ENCODE results near the gene SMG1. TPM values are rescaled to one million over a fixed set of nuclear protein-coding genes. Genes with fewer than 3 reads are reported as not detected.

The SMG1 gene
- total RNA-seq, 2 donors from 2014 or later, result 85.3 to 99.1 TPM

DNA sequence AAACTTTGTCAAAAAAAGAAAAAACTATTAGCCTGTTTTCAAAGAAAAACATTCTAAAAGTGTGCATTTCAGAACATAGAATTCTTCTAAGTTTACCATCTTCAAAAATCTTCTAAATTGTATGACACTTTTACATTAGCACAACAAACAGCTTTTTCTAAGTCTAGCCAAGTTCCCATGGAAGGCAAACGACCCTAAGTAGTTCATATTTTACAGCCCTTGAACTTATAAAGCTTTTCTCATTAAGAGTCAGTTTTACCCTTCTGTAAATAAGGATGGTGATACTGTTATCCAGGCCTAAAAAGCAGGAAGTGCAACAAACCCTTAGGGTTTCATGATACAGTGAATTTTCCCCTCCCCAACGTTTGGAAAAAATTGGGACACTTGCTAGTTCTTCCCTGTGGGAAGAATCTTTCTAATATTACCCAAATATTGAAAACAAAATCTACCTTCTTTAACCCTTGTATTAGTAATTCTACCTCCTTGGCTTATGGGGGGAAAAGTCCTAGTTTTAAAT lies 120.9 kb downstream of the SMG1 start:
- DNase-seq (no peak), ATAC-seq (no peak)
- intact Hi-C loops (cut with DNase I, micrococcal nuclease), result no loop called here

DNA sequence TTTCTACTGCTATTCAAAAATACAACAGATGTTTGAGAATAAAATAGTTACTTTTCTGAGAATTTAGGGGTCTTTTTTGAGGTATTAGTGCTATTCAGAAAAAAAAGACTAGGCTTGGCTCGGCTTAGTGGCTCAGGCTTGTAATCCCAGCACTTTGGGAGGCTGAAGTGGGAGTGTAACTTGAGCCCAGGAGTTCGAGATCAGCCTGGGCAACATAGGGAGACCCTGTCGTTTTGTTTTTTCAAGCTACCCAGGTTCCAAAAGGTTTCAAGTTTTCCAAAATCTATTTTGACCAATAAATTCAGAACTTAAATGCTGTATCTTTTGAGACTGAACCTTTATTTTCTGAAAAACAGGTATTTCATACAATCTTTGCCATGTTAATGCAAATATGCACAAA lies 121.7 kb downstream of the SMG1 start:
- ATAC-seq (no peak), DNase-seq (no peak)
- intact Hi-C loops (cut with DNase I, micrococcal nuclease), result no loop called here

DNA sequence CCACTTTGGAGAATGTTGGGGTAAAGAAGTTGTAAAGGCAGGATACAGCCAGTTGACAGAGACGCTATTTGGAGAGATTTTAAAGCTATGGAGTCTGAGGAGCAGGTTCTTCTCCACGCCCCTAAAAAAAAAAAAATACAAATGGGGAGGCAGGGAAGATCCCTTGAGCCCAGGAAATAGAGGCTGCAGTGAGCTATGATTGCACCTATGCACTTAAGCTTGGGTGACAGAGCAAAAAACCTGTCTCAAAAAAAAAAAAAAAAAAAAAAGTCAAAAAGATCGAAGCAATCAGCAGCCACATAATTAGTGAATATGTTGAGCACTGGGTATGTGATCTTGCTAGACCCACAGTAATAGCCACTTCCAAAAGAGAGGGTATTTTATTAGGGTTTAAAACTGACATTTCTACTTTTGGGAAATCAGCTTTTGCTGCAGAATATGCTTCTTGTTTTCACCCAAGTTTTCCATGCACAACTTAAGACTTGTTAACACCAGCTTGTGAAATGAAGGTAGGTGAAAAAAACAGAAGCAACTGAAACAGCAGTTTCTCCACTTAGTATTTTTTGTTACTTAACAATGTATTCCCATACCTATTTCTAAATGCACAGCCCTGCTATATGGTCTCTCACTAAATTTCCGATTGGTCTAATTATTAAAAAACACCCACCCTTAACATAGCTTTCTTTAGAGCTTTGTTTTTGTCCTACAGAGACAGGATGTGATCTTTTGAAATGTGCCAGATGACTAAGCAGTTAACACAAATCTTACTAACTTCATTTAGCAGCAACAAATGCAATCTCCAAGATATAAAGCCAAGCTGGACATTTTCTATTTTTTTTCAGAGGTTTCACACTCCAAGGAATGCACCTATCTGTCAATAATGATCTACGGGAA lies 122.4 kb downstream of the SMG1 start:
- no peak for DNase-seq
- intact Hi-C loops (cut with DNase I, micrococcal nuclease), result no loop called here
- no peak for ATAC-seq

DNA sequence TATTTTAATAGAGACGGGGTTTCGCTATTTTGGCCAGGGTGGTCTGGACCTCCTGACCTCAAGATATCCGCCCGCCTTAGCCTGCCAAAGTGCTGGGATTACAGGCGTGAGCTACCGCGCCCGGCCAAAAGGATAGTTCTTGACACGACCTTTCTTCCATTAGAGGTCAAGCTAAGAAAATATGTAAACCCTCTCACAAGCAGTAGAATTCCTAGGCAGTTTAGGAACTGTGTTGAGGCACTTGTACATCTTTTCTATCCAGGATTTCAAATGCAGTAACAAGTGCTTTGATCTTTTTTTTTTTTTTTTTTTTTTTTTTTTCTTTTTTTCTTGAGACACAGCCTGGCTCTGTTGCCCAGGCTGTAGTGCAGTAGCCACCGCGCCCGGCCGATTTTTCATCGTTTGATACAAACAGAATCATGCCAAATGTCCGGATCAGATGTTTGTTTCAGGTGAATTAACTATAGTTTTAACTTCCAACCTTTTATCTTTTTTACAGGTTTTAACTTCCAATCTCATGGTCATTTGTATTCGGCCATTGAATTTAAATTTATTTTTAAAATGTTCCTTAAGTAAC lies 123.4 kb downstream of the SMG1 start:
- ATAC-seq (no peak), DNase-seq (peak in 1 of 2 donors; percentile 20)
- intact Hi-C loops (cut with DNase I, micrococcal nuclease), result no loop called here

DNA sequence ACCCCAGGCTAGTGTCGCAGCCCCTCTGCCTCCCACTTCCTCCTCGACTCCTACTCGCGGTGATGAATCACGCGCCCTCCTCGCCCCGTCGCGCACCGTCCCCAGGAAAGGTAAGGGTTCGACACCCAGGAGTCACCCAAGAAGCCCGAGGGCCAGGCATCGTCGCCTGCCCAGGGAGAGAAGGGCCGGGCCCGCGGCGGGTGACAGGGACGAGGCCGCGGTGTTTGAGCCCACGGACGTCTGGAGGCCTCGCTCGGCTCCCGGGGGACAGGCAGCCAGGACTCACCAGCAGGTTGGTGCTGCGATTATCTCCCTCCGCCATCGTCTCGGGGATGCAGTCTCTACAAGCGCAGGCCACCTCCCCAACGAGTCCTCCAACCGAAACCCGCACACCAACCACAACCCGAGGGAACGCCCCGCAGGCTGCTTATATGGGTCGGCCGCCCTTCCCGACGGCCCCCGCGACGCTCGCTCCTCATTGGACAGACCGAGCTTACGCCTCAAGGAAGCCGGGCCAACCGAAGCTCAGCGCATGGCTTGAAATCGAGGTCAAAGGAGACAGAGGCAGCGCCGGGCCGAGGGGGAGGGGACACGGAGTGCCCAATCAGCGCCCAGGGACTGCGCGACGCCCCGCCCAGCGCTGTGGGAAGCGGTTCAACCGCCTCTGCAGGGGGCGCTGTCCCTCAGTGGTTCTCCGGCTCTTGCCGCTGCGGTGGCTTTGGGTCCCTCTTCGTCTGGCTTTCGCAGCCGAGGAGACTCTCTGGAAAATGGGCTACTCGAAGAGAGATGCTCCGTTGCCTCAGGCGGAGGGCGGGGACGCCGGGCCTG lies 124.8 kb downstream of the SMG1 start, which contains the start of gene ARL6IP1:
Gene ARL6IP1 (minus strand): TSS at position 405 of the 828 bp plus-strand sequence. CDS start 83 bp downstream, at position 322.
- ATAC-seq, result peak; percentile 92
- DNase-seq, result peak; percentile 99

DNA sequence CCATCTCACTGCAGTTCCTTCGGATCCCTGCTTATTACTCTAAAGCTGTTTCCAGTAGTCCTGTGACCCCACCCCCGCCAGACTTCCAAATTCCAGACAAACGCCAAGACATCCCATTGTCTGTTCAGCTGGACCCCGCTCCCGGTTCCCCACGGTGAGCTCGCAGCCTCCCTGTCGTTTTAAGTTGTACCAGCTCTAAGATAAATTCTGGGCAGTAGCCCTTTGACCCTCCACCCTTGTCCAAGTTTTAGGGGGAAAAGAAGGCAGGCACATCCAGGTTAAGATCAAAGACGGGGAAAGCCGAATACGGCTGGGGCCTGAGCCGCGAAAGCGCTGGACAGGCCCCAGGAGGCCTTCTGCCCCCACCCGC lies 125.4 kb downstream of the SMG1 start:
- DNase-seq (peak in 1 of 2 donors; percentile 33), ATAC-seq (peak; percentile 3)
- intact Hi-C loops (cut with DNase I, micrococcal nuclease), result no loop called here

More for the DNA sequence above, 124.8 kb downstream of the SMG1 start, which contains the start of gene ARL6IP1:
- intact Hi-C loops (cut with DNase I, micrococcal nuclease), result no loop called here

DNA sequence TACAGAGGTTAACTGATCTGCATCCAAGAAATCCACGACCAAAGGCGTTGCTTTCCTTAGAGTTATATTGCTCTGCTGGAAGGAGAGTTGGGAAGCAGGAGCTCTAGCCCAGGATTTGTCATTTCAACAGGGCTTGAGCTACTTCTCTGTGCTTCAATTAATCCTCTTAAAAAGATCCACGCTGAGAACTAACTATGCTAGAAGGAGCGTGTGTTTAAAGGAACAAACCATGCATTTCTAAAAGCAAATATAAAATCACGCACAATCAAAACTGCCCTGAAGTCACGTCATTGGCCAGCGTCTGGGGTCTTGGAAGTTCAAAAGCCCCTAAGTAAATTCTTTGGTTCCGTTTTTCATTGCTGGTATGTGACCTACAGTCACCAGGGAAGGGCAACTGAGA lies 125.9 kb downstream of the SMG1 start:
- intact Hi-C loops (cut with DNase I, micrococcal nuclease), result no loop called here

DNA sequence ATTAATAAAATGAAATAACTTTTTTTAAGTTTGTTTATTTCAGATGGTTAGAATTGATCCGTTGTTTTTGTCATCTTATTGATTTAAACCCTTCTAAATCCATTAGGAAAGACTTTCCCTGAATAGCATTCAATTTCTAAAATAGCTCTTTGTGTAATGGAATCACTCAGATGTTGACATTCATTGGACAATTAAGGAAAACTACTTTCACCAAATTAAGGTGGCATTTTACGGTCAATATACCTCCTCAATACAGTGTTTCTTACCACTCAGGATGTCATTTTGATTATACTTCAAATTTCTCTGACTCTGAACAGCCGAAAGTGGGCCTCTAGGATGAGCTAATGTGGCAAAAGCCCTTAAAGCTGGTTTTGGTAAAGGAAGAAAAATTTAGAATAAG lies 126.7 kb downstream of the SMG1 start:
- ATAC-seq (no peak), DNase-seq (no peak)
- intact Hi-C loops (cut with DNase I, micrococcal nuclease), result no loop called here

More for the DNA sequence above, 125.9 kb downstream of the SMG1 start:
- no peak for DNase-seq
- peak; percentile 12 for ATAC-seq

DNA sequence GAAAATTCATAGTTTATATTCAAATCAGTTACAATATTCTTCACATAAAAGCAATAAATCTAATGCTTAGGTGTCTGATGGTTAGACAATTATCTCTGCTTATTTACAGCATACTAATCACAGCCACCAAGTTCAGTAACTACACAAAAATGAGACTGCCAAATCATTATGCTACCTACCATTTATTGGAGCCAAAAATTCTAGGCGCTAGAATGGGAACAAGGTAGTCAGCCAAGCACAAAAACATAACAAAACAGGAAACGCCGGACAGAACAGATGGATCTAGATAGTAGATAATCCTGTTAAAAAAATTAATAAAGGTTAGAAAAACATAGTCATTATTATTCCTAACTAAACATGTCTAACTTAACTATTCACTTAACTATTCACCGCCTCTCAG lies 128.5 kb downstream of the SMG1 start:
- no peak for DNase-seq
- no peak for ATAC-seq
- intact Hi-C loops (cut with DNase I, micrococcal nuclease), result no loop called here

DNA sequence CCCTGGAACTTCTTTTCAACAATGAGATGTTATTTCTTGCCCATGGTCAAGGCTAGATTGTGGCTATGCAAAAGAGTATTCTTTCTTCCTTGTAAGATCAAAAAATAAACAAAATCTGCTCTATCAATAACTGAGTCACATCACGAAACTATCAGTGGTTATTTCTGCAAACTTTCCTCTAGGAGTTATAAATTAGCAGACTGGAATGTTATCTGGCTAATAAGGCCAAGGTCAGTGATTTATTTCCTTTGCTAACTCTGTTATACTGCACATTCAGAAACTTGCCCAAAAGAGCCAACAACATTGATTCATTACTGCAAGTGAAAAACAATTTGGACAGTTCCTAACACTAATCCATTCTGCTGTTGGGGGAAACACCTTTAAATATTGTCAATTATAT lies 129.8 kb downstream of the SMG1 start:
- ATAC-seq (no peak), DNase-seq (no peak)
- intact Hi-C loops (cut with DNase I, micrococcal nuclease), result no loop called here

DNA sequence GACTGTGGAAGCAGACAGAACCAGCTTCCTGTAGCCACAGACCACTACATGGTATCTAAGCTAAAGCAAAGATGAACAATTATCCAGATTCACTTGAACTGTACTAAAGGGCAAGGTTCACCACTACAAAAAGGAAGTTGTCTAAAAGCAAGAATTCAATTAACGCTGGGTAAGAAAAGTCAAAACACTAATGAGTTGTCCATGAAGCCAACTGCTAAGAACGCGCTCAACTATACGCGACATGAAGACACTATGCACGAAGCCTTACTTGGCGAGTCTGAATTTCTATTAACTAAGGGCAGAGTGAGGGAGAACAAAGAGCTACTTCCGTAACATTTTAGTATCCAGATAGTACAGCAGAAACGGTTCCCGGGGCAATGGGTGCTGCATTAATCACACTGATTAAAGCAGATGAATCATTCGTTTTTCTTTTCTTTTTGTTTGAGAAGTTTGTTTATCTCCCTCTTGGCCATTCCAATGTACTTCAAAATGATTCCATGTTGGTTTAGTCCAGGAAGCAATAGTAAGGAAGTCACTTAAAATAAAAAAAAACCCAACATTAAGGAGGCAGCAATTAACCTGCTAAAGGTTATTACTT lies 133.3 kb downstream of the SMG1 start:
- DNase-seq (no peak), ATAC-seq (no peak)
- intact Hi-C loops (cut with DNase I, micrococcal nuclease), result no loop called here

DNA sequence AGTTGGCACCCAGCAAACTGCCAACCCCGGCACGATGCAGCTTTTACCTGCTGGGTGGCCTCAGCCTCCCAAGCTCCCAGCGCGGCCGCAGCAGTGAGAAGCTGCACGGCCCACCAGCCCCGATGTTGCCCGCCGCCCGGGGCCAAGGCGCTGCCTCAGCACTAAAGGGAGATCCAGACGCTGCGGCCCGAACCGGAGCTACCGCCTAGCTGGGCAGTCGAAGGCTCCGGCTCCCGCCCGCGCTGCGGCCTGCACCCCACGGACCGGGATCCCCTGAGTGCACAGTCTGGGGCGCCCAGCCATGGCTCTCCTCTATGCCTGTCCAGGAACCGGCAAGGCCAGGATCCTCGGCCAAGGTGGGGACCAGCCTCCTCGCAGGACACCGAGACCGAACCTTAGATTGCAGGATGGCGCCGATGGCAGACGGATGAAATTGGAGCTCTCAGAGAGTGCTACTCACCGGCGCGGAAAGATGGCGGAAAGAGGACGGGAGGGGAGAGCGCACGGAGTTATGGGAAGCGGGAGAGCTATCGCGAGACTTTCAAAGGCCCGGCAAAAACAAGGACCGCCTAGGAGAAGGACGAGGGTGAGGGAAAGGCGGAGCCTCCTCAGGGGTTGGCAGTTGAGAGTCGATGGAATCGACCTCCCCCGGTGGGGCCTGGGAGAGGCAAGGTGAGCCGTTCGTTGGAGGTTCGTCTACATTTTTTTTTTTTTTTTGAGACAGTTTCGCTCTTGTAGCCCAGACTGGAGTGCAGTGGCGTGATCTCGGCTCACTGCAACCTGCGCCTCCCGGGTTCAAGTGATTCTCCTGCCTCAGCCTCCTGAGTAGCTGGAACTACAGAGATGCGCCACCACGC lies 136.1 kb downstream of the SMG1 start, which contains the start of gene RPS15A:
Gene RPS15A (minus strand): TSS at position 485 of the 857 bp plus-strand sequence. CDS start 1,221 bp downstream, outside the sequence.
- peak; percentile 92 for ATAC-seq
- intact Hi-C loops (cut with DNase I, micrococcal nuclease), result no loop called here
- peak; percentile 93 to 98 for DNase-seq

DNA sequence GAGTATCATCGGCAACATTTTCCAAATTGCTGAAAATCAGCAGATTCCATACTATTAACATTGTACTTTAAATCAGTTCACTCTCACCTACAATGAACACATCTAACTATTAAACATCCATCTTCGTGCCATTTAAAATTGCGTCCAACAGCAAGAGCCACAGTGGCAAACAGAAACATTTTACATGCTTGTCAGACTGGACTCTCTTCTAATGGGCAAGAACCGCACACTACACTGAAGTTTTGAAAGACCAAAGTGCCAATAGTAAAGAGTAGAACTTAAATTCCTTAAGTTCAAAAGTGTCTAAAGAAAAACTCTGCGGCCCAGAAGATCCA lies 136.7 kb downstream of the SMG1 start:
- ATAC-seq, result no peak
- intact Hi-C loops (cut with DNase I, micrococcal nuclease), result no loop called here
- no peak for DNase-seq

DNA sequence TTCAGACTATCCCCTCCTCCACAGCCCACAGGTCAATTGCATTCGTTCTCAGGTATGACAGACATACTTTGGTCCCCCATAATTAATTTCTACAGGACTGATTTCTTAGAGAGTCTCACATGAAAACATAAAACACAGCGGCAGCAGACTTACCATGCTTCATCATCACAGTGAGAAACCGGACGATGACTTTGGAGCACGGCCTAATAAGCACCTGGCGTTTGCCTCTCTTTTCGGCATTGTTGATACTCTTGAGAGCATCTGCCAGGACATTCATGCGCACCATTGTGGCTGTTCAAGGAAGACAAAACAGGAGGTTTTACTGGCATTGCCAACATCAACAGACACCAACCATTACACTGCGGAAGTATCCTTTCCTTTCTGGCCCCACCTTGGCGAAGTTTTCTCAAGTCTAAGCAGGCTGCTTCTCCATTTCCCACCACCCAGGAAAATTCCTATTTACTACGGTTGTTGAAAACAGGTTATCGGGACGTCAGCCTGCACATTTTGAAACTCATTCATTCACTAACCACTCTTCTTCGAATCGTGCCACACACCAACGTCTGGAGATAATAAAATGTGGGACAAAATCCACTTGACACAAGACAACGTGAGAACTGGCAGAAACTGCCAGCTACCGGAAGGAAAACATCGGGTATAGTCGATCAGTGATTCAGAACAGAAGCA lies 137.2 kb downstream of the SMG1 start:
- intact Hi-C loops (cut with DNase I, micrococcal nuclease), result no loop called here
- ATAC-seq (peak; percentile 33), DNase-seq (no peak)

DNA sequence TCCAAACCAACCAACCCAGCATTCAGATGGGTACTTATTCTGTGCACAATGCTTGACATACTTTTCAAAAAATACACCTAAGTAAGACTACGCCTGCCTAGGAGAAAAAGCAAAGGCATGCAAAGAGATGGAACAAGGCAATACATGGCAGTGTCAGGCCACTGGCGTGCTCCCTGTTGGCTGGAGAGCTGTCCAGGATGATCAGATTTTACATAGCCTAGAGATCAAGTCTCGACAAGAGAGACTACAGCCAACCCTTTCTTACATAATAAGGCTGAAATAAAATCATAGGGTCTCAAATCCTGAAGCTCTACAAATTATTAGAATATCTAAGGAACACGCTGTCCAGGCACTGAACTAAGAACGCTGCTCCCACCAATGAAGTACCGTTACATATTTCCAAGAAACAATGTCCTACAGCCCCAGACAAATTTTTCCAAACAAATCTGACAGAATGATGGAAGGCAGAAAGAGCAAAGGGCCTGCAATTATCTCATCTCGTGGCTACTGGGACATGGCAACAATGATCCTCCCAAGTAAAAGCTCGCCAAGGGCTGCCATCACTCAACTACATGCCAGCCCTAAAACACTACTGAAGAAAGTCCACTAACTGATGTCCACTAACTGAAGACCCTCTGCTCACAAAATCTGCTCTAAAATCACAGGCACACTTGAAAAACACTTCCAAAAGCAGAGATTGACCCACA lies 141.1 kb downstream of the SMG1 start:
- ATAC-seq (no peak), DNase-seq (no peak)
- intact Hi-C loops (cut with DNase I, micrococcal nuclease), result no loop called here

DNA sequence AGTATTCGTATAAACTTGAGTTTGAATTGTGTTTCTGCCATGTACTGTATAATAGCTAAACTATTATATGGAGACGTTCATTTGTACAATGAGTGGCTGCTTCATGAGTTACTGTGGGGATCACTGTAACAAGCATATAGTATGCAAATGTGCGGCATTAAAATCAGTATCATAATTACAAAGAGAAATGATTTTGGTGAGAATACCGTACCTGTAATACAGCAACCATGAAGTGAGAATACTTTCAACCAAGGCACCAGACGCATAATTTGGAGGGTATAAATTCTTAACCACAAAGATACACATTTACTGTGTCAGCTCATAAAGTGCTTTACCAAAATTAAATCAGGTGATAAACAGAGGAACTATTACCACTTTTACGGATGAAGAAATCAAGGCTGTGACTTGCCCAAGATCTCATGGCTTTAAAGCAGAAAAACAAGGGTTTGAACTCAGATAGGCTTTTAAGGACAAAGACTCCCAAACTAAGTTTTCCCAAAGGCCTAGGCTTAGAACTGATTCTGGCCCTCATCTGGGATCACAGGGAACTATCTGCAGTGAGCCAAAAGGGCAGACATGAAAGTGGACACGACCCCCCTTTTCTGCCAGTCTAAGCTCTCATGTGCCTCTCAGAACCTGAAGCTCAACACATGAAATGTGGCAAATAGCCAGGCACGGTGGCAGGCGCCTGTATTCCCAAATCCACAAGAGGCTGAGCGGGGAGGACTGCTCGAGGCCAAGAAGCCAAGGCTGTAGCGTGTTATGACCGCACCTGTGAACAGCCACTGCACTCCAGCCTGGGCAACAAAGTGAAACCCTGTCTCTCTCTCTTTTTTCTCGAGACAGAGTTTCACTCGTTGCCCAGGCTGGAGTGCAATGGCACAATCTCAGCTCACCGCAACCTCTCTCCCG lies 142.5 kb downstream of the SMG1 start:
- intact Hi-C loops (cut with DNase I, micrococcal nuclease), result no loop called here
- DNase-seq (no peak), ATAC-seq (no peak)

Measured in left colon (tissue), 2 donors.